PC-3 (cell line): ENCODE data around the gene ARHGAP19. TPM values are rescaled to one million over a fixed set of nuclear protein-coding genes. Genes with fewer than 3 reads are reported as not detected.

Experiments used
- ATAC-seq: fragments of 200-7000 bp; cut with Tn5 transposase; 2 replicates; pipeline ENCODE4 v1.9.1; 2020; ENCODE audit warnings: mild to moderate bottlenecking, moderate library complexity
- BruUV-seq: library from RNA; stranded (reverse); fragments of 400-500 nt; replicated peaks from 2 replicates; lab custom pipeline; 2021; lab: Mats Ljungman, UMichigan
- CTCF ChIA-PET: fragments of 300-600 bp; sonication (Branson Sonifier 250); formaldehyde crosslinking; loops from one replicate; lab custom pipeline; 2022; ENCODE audit warnings: antibody characterized with exemption; lab: Charles Lee
- POLR2A ChIA-PET: fragments of 300-600 bp; sonication (Branson Sonifier 250); formaldehyde crosslinking; loops from one replicate; lab custom pipeline; 2022; ENCODE audit warnings: antibody characterized with exemption; ENCODE audit not compliant: unreplicated experiment; lab: Charles Lee
- DNase-seq: peaks from one replicate; pipeline ENCODE4 v3.0.0-alpha.2; 2015
- H2AFZ ChIP-seq: fragments of 300-600 bp; sonication (generic); 2 replicates; pipeline ENCODE4 v1.6.0; 2016; ENCODE audit warnings: antibody characterized with exemption, low read length
- H3F3A ChIP-seq: fragments of 300-600 bp; sonication (generic); one replicate; pipeline ENCODE4 v1.6.0; 2017; ENCODE audit warnings: antibody characterized with exemption, low read length, control low read depth, mild to moderate bottlenecking; ENCODE audit not compliant: unreplicated experiment
- H3K27ac ChIP-seq: fragments of 300-600 bp; sonication (generic); 2 replicates; pipeline ENCODE4 v1.5.1; 2016; ENCODE audit warnings: mild to moderate bottlenecking, low read length
- H3K27me3 ChIP-seq: fragments of 300-600 bp; sonication (generic); 2 replicates; pipeline ENCODE4 v1.6.1; 2016; ENCODE audit warnings: low read length, mixed read lengths
- H3K36me3 ChIP-seq: fragments of 300-600 bp; sonication (generic); 2 replicates; pipeline ENCODE4 v1.6.1; 2016; ENCODE audit warnings: low read depth, mixed run types, low read length, mixed read lengths
- H3K4me1 ChIP-seq: fragments of 300-600 bp; sonication (generic); 2 replicates; pipeline ENCODE4 v1.5.1; 2016; ENCODE audit warnings: low read length; ENCODE audit not compliant: insufficient read depth
- H3K4me2 ChIP-seq: fragments of 300-600 bp; sonication (generic); 2 replicates; pipeline ENCODE4 v1.6.0; 2016; ENCODE audit warnings: low read length
- H3K4me3 ChIP-seq: fragments of 300-600 bp; sonication (generic); 2 replicates; pipeline ENCODE4 v1.5.1; 2016; ENCODE audit warnings: mild to moderate bottlenecking, low read length, mixed read lengths
- H3K79me2 ChIP-seq: fragments of 300-600 bp; sonication (generic); 2 replicates; pipeline ENCODE4 v1.6.1; 2017; ENCODE audit warnings: low read length, mixed read lengths
- H3K9ac ChIP-seq: fragments of 300-600 bp; sonication (generic); 2 replicates; pipeline ENCODE4 v1.6.0; 2016; ENCODE audit warnings: mild to moderate bottlenecking, low read length
- H3K9me2 ChIP-seq: fragments of 300-600 bp; sonication (generic); replicated peaks from 2 replicates; pipeline ENCODE4 v1.6.1; 2016; ENCODE audit warnings: mixed run types, low read length, mixed read lengths
- H3K9me3 ChIP-seq: fragments of 300-600 bp; sonication (generic); 2 replicates; pipeline ENCODE4 v1.6.1; 2016; ENCODE audit warnings: low read length, mixed read lengths
- H4K20me1 ChIP-seq: fragments of 300-600 bp; sonication (generic); 2 replicates; pipeline ENCODE4 v1.6.1; 2016; ENCODE audit warnings: low read length, mixed read lengths
- EZH2 ChIP-seq: fragments of 300-600 bp; sonication (generic); IDR thresholded peaks from one replicate; pipeline ENCODE4 v1.6.1; 2017; ENCODE audit warnings: antibody characterized with exemption, mild to moderate bottlenecking, low read length; ENCODE audit not compliant: unreplicated experiment
- EZH2phosphoT487 ChIP-seq: fragments of 300-600 bp; sonication (generic); IDR thresholded peaks from 2 replicates; pipeline ENCODE4 v1.6.1; 2018; ENCODE audit warnings: mild to moderate bottlenecking, antibody characterized with exemption, low read length, borderline replicate concordance
- intact Hi-C: fragments of 100-400 bp; cut with micrococcal nuclease; formaldehyde crosslinking; loops from 2 replicates; pipeline ENCODE4 v1.9.0; 2023
- total RNA-seq: library from RNA; depleted of rRNA; stranded (reverse); fragments of >200 nt; gene quantifications from 2 replicates; pipeline ENCODE4 v1.2.3, GENCODE V29; 2014
- TF ChIP-seq, protein P1 (sequence below): fragments of 300-600 bp; sonication (generic); conservative IDR thresholded peaks from 2 replicates; pipeline ENCODE4 v1.5.1; 2017; ENCODE audit warnings: antibody characterized with exemption, low read depth, mild to moderate bottlenecking, low read length

Gene ARHGAP19
- total RNA-seq, 1 experiment from 2014 or later = 9.8 TPM

DNA sequence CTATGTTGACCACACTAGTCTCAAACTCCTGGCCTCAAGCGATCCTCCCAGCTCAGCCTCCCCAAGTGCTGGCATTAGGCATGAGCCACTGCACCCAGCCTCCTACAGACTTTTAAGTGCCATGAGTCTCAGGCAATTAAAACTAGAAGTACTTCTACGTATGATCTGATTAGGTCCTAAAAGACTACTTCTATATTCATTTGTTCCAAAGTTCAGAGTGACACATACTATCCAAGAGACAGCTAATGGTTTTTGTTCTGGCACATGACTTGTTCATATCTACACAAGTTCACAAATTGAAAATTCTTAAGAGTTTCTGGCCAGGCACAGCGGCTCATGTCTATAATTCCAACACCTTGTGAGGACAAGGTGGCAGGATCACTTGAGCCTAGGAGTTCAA is 11.7 kb downstream of the ARHGAP19 start:
- Histone ChIP-seq H3K4me3 (no peak overlapping the region), H3K9me2 (no peaks in the 10 kb centered on the region), H3F3A (no peaks in the 10 kb centered on the region), H3K9me3 (no peaks in the 10 kb centered on the region), H3K4me2 (no peak overlapping the region), H2AFZ (no peak overlapping the region), H3K27ac (no peak overlapping the region), H4K20me1 (no peaks in the 10 kb centered on the region), H3K27me3 (no peaks in the 10 kb centered on the region), H3K9ac (no peak overlapping the region), H3K36me3 (no peaks in the 10 kb centered on the region), H3K4me1 (peaks cover 10% of the 10 kb centered on the region), H3K79me2 (no peaks in the 10 kb centered on the region; the same call in 1 of the 2 replicates)
- ChIA-PET CTCF (no interaction called here), POLR2A (no interaction called here)
- no TSS peak for BruUV-seq
- ATAC-seq (no peak), DNase-seq (no peak)
- intact Hi-C loops = no loop called here
- no peak for TF ChIP-seq EZH2
- no peak for TF ChIP-seq EZH2phosphoT487
- TF ChIP-seq, protein P1, sequence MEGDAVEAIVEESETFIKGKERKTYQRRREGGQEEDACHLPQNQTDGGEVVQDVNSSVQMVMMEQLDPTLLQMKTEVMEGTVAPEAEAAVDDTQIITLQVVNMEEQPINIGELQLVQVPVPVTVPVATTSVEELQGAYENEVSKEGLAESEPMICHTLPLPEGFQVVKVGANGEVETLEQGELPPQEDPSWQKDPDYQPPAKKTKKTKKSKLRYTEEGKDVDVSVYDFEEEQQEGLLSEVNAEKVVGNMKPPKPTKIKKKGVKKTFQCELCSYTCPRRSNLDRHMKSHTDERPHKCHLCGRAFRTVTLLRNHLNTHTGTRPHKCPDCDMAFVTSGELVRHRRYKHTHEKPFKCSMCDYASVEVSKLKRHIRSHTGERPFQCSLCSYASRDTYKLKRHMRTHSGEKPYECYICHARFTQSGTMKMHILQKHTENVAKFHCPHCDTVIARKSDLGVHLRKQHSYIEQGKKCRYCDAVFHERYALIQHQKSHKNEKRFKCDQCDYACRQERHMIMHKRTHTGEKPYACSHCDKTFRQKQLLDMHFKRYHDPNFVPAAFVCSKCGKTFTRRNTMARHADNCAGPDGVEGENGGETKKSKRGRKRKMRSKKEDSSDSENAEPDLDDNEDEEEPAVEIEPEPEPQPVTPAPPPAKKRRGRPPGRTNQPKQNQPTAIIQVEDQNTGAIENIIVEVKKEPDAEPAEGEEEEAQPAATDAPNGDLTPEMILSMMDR = no peak

DNA sequence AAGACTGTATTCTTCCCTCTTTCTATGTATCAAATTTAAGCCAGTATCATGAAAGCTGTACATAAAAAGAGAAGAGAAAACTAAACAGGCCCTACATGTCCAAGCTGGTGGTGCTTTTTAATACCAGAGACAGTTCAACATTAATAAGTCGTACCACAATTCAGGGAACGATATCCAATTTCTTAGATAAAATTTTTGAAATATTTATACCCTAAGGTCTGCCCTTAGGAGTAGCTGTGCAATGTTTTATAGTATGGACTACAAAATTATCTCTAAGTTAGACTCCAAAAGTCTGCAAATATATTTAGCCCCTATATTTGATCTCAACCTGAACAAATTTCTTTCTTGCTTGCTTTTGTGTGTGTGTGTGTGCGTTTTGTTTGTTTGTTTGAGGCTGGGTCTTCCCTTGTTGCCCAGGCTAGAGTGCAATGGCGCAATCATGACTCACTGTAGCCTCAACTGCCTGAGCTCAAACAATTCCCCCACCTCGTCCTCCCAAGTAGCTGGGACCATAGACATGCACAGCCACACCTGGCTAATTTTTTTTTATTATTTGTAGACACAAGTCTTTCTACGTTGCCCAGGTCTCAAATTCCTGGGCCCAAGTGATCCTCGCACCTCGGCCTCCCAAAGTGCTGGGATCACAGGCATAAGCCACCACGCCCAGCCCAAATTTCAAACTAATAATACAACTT is 13.2 kb downstream of the ARHGAP19 start:
- no peak overlapping the region for H3K4me3 ChIP-seq
- H2AFZ ChIP-seq = no peak overlapping the region
- H3K9me3 ChIP-seq = no peaks in the 10 kb centered on the region
- no peaks in the 10 kb centered on the region for H3K9me2 ChIP-seq
- no peak for ATAC-seq
- H3K27ac ChIP-seq = no peak overlapping the region
- H3F3A ChIP-seq = no peaks in the 10 kb centered on the region
- no peaks in the 10 kb centered on the region for H4K20me1 ChIP-seq
- ChIA-PET CTCF (interaction anchor here (0.7 to 1.9 kb wide), 5 partner anchors 12 to 330 kb away, joined by 3 to 20 read pairs (median 5); partner anchors contain the start of gene FRAT1), POLR2A (interaction anchor here (0.6 to 1.0 kb wide), 2 partner anchors 54 to 94 kb away, joined by 3 to 4 read pairs; no protein-coding TSS in a partner anchor)
- peaks cover 3% of the 10 kb centered on the region; the same call in 1 of the 2 replicates for H3K79me2 ChIP-seq
- peak; percentile 6 for DNase-seq
- intact Hi-C loops = loop anchor here (2.0 kb wide), 2 partner anchors 54 to 76 kb away; no protein-coding TSS in a partner anchor
- H3K27me3 ChIP-seq = no peaks in the 10 kb centered on the region
- no TSS peak for BruUV-seq
- no peaks in the 10 kb centered on the region for H3K36me3 ChIP-seq
- TF ChIP-seq, protein P1 = no peak
- TF ChIP-seq EZH2 (no peak), EZH2phosphoT487 (no peak)
- peaks cover 10% of the 10 kb centered on the region for H3K4me1 ChIP-seq
- H3K9ac ChIP-seq = no peak overlapping the region
- H3K4me2 ChIP-seq = no peak overlapping the region
